Activated T-helper 1 cell treated with Interleukin-2 at 50 U/mL for 16 hours (primary cell): Measurements from ENCODE around the gene CTSO.

Experiments used
- DNase-seq: peaks from one replicate; pipeline ENCODE4 v3.0.0-alpha.2; 2020; ENCODE audit warnings: low read depth

The CTSO gene, protein sequence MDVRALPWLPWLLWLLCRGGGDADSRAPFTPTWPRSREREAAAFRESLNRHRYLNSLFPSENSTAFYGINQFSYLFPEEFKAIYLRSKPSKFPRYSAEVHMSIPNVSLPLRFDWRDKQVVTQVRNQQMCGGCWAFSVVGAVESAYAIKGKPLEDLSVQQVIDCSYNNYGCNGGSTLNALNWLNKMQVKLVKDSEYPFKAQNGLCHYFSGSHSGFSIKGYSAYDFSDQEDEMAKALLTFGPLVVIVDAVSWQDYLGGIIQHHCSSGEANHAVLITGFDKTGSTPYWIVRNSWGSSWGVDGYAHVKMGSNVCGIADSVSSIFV

DNA sequence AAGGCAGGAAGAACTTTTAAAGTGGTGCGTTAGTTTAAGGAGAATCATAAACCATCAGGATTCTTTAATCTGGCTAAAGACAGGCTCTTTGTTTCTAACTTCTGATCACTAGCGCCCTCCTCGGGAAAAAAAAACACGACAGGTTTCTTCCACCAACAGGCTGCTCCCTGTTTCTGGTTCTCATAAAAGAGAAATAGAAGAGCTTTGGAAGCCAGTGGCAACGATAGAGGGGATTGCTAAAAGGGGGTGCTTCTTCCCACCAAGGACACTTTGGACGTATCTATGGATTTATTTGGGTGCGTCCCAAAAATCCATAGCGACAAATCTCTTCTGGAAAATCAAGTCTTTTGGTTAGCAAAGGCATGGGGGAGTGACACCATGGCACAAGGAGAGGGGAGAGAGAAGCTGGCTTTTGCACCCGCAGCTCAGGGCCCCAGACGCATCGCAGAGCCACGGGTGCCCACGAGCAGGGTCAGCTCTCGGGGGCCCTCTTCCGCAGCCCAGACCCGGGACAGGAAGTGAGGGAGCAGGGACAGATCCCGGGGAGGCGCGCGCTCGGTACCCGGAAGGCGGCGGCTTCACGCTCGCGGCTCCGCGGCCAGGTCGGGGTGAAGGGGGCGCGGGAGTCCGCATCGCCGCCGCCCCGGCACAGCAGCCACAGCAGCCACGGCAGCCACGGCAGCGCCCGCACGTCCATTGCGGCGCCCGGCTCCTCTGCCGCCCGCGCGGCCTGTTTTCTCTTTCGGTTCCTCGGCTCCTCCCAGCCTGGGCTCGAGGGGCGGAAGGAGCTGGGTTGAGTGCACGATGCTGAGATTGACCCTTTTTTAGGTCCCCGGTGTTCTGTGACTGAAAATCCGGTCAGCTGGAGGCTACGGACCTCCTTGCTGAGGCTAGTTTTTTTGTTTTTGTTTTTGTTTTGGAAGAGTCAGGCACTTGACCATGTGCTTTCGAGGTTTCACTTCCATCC lies at the start of gene CTSO:
Gene CTSO, minus strand, starts transcription at position 716 of the 967 bp plus-strand sequence. Its CDS starts 19 bp downstream, at position 697.
- peak; percentile 56 for DNase-seq

DNA sequence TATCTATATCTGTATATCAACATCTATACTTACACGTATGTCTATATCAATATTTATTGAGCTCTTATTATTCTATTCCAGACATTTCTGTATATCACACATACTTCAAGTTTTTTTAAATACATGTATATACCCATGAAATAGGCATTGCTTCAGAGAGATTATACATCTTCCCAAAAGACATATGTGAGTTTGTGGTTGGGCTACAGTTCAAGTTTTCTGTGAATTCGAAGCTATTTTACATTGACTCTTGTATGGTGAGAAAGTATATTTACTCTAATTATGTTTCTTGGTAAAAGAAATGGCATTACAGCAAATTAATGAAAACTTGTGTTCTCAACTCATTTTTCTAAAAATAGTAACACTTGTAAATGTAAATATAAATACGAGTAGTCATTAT lies 46.8 kb upstream of the CTSO start:
- DNase-seq: no peak

DNA sequence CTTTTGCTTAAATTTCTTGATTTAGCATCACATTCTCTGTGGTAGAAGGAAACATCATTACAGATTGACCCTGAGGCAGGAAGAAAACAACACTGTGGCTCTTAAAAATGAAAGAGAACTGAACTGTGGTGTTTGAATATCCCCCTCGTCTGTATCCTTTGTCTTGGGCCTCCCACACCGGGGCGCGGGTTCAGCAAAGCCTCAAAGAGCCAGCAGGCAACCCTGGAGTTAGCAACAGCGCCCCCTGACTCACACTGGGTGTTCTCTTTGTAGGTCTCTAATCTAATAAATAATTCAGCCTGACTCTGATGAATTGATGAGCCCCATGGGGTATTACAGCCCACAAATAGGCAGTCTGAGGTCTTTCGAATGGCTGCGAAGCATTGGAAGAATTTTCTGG lies 46.1 kb upstream of the CTSO start:
- DNase-seq: no peak

DNA sequence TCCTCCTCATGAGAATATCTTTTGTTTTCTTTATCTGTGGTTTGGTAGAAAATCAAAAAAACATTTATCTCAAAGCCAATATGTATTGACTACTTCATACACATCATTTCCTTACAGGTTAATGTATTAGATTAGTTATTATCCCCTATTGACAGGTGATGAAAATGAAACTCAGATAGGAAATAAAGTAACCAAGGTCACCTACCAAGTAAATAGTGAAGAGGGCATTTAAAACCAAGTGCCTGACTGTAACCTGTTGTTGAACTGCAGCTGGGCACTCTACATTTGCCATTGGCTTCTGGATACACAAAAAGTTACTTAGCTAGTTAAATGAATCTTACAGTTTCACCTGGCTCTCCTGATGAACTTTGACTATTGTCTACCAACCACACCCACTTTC lies 41.4 kb upstream of the CTSO start:
- no peak for DNase-seq

DNA sequence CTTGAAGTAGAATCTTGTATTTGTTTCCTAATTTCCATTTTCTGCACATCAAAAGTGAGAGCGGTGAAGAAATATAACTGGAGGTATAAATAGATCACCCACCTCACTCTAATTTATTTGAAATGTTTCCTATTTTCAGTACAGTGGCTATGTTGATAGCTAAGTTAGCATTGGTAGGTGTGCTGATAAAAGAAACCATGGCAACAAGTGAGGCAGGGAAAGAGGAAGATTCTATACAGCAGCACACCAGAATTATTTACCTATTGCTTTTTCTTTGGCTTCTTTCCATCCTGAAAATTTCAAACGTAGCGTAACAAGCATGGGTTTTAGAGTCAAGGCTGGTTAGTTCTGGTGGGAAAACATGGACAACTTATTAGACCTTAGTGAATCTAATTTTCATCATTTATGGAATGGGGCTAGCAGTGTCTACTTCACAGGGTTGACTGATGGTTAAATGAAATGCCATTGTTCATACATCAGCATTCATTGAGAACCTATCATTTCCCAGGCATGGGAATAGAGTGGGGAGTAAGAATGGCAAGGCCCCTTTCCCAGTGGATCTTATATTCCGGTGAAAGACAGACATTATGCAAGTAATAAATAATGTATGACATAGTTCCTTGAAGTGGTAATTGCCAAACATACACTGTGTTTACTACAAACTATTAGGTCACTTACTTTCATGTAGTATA lies 30.6 kb upstream of the CTSO start:
- no peak for DNase-seq

DNA sequence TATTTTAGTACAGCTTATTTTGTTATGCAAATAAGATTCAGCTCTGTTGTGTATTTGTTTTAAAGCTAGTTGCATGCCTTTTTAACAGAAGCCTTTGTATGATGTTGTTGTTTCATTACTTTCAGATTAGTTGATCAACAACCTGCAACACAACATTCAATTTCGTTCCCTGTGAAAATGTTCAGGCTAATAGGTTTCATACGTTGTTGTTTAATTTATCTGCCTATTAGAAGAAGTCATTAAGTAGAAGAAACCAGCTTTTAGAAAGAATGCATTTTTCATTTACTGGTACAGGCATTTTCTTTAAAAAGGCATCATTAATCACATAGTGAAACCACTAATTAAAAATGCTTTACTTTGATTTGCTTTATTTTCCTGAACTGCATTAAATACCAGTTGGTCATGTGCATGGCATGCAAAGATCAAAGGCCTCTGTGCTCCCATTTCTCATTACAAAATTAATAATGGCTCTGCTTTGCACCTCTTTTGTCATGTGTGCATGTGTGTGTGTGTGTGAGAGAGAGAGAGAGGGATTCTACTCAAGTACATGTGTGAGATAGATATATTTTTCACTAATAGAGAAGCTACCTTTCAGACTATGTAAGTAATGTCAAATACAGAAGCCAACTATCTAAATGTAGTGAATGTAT lies 29.2 kb upstream of the CTSO start:
- DNase-seq: no peak

DNA sequence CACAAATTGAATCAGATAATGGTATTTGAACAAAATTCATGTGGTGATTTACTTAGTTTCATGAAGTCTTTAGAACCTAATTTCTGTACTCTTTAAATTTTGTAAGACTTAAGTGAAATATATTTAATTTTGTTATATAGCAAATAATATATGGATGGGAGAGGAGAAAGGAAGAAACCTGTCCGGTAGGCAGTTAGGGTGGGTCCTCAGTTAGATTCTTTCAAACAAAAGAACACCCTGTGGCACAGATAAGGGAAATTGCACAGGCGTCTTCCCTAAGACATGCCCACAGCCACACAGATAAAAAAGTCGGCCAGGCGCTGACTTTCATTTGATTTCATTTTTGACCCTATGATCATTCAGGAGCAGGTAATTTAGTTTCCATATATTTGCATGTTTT lies 25.1 kb upstream of the CTSO start:
- no peak for DNase-seq

DNA sequence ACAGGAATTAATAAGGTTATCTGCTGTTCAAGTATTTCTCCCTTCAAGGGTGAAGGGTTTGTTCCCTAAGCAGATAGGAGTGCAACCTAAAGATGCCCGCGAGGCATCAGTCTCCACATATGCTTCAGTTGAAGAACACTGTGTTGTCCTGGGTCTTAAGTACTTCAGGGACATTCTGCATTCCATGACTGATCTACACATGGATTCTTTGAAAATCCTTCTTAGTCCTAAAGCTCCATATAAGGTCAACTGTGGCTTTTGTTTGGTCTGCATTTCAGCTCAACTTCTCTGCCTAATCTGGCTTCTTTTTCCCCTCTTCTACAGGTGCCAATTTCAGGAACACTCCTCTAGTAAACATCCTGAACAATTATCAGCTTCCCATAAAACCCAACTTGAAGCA lies 21.8 kb upstream of the CTSO start:
- DNase-seq: no peak

DNA sequence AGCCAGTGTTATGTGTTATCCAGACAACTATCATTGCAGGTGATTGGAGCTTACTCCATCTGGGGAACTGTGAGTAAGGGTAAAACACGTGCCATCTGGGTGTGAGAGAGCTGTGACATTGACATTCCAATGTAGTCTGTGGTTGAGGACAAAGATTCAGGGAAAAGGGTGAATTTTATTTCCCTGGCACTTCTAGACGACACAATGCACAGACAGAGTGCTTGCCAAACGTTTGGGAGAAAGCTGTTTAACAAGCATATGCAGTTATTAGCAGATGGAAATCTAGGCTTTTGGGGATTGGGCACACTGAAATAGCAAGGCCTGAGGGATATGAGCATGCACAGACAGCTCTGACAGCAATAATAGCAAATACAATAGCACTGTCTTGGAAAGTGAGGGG lies 21.3 kb upstream of the CTSO start:
- no peak for DNase-seq

DNA sequence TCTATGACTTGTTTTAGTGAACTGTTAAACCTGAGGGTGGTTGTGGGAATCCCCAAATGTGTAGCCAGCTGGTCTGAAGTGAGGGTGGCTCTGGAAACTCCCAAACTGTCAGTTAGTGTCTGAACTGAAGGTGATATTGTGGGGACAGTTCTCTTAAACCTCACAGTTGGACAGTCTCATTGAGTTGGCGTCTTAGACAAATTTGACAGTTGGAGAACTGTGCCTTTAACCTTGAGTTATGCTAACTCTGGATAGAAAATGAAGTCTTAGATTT lies 20.7 kb upstream of the CTSO start:
- DNase-seq: no peak

DNA sequence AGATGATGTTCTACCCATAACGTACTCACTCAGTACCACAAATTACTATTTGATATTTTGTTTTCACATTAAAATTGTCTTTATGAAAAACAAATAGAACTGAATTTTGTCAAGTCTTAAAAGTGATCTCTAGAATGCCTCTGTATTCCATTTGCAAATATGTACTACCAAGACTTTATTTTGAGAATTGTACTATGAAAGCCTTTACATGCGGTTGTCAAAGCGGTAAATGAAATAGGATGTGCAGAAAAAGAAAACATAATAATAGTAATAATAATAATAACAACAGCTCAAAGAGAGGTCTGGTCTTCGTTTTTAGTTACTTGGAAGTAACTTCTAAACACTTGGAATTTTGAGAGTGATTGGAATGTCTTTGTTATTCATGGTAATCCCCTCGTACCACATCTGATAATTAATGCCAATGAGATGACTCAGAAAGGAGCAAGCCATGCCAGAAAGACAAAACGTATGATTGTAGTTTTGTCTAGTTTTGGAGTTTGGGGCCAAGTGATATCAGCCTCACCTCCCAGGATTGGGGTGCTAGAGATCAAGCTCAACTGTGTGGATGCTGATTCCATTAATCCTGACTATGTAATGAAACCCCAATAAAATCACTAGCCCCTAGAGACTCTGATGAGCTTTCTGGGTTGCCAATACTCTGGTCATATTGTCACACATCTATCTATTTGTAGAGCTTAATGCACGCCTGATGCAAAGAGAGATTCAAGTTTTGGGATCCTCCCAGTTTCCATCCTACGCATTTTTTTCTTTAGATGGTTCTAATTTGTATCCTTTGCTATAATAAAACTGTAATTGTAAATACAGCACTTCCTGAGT lies 20.2 kb upstream of the CTSO start:
- DNase-seq: no peak

DNA sequence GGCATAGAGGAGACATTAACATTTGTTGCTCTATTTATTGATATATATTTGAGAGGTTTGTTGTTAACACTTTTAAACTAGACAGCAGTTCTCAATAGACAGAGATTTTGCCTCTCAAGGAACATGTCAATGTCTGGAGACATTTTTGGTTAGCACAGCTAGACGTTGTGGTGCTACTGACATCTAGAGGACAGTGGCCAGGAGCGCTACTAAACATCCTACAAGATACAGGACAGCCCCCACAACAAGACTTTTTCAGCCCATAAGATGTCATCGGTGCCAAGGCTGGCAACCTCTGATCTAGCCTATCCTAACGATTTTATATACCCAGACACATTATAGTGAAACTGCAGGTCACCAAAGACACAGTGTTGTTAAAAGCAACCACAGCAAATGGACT lies 18.4 kb upstream of the CTSO start:
- DNase-seq: no peak

DNA sequence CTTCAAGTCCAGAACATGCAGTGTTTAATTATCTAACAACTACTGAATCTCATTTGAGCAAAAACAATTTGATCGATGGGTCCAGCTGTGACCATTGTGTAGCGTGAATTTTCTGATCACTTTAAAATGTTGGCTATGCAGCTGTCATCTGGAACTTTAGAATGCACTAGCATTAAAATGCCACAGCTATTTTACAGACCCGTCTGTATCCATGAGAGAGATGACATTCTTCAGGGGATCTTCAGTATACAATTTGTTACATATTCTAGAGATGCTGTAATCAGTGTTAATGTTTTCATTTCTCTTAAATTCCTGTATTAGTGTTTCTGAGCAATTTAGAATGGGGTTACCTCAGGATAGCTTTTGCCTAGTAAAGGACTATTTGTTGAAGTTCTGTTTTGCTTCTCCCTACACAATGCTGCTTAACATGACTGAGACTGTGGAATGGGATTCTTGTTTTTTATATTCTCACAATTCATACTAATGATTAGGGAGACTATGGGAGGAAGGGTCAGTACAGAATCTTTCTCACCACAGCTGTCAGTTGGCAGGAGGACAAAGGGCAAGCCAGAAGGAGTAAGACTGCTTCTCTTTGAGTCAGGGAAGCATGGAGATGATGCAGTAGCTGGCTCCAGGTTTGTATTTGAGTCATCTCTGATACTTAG lies 13.2 kb upstream of the CTSO start:
- DNase-seq: no peak

DNA sequence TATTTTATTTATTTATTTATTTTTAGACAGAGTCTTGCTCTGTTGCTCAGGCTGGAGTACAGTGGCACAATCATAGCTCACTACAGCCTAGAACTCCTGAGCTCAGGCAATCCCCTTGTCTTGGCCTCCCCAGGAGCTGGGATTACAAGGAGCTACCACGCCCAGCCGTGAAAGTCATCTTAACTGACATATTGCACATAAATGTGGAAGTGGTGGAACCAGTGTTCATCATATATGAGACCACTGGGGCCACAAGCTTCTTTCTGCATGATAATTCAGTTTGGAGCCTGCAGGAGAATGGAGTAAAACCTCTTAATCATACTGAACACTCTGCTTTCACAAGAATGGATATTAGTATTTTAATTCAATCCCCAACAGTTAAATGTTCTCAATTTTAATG lies 12.5 kb upstream of the CTSO start:
- no peak for DNase-seq

DNA sequence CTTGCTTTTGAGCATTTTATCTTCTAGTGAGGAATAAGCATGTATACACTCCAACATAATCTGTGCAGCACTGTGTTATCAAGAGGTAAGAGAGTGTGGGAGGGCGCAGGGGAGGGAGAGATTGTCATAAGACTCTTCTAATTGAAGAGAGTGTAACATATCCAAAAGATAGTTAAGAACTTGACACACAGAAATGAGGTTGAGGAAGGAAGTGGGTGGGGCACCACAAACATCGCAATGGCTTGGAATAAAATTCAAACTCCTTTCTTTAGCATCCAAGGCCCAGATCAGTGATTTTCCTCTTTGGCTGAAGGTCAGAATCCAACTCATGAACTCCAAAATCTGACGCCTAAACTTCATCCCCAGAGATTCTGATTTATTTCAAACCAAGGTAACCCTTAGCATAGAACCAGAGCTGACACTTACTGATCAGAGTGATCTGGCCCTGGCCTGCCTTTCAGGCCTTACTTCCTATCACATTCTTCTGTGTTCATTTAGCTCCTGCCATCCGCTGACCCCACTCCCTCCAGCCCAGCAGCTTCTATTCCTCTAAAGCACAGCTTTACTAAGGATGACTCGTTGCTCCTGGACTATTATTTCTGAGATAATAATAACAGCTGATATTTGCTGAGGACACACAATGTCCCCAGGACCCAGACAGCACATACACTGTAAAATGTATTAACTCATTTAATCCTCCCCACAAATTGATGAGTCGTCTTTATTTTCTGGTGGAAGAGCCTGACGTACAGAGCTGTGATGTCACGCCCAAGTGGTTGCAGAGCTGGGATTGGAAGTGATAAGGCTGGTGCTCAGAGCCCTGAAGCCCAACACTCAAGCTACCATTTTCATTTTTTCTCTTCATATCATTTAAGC lies 10.6 kb upstream of the CTSO start:
- no peak for DNase-seq

DNA sequence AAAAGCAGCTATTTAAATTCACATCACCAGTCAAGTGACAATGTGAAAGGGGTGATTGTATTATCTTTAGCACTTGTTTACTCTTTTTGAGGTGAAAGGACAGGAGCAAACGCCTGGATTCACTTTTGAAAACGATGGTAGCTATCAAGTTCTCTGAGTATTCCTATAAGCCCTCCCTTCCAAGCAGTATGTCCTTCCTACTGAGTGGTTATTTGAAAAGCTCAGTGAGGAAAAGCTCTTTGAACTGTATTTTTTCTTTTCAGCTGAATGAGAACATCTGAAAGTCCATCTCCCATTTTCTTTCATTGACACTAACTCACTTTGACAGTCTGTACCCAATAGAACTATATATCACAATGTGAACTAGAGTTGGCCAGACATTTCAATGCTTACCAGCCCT lies 9.1 kb upstream of the CTSO start:
- DNase-seq: no peak

DNA sequence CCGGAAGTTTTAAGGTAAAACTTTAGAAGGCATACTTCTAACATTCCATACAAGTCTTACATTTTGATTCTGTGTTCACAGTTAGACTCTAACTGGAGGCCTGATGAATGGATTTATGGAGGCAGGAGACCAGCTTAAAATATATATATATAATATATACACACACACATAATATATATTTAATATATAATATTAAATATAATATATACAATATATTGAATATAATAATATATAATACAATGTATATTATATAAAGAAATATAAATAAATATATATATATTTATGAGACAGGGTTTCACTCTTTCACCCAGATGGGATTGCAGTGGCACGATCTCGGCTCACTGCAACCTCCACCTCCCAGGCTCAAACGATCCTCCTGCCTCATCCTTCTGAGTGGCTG lies 7.9 kb upstream of the CTSO start:
- DNase-seq: no peak

DNA sequence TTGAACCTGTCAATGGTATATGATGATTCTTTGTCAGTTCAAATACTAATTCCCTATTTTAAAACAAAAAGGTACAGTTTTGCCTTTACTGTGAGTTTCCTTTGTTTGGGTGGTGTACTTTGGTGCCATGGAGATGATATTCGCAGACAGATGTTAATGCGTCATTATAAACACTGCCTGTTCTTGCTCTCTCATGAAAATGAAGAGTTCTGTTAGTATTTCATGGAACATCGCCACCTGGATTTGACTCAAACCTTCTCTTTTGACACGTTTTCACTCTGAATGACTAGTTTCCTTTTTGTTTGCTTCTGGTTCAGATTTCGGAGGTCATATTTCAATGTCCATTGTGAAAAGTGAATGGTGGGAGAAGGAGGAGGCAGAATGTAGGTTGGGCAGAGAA lies 6.9 kb upstream of the CTSO start:
- DNase-seq: no peak

DNA sequence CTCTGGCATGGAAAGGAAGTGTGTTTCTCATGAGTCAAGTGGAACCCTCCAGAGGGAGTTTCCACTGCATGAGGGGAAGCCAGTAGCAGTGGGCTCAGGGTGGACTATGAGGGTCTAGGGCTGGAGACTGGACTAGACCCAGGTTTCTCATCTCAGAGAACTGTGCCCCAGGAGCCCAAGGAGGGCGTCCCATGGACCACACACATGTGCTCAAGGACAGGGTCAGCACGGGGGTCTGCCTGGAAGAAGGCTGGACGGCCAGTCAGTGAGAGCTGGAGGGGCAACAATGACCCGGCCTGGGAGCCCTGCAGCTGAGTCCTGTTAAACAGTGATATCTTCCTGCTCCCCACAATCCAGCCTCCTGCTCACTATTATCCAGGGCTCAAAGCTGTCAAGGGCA lies 5.8 kb upstream of the CTSO start:
- no peak for DNase-seq

DNA sequence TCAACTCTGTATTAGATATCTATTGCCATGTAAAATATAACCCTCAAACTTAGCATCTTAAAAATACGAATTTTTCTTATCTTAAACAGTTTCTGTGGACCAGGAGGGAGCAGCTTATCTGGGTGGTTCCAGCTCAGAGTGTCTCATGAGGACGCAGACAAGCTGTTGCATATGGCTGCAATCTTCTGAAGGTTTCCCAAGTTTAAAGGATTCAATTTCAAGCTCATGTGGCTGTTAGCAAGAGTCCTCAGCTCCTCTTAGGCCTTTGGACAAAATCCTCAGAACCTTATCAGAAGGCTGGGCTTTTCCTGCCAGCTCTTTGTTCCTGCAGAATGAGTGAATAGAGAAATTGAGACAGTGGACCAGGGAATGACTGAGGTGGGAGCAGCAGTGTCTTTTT lies 2.8 kb upstream of the CTSO start:
- no peak for DNase-seq
